HG02623 (cell line): ENCODE data around the gene NUDT15.

ENCODE experiments used
- ATAC-seq: cut with Tn5 transposase; IDR thresholded peaks from one replicate; pipeline ENCODE4 v1.9.1; 2021; ENCODE audit warnings: moderate library complexity; ENCODE audit not compliant: unreplicated experiment

NUDT15 gene

DNA sequence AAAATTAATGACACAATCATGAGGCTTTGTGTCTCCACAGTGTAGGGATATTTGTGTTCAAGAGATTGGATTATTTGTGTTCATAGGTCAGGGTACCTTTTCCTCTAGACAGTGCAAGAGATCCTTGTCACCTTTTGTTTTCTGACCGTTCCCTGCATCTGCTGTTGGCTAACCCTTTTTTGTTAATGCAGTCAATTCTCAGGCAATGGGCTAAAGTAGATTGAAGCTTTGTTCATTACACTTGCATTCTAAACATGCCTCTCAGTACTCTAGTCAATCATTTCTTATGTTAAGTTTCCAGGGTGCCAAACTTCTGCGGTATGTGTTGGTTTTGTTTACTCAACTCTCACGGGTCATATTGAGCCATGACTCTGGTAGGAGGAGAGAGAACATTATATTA is 59.1 kb downstream of the NUDT15 start:
- ATAC-seq = no peak
